GM21360 (cell line): ENCODE data around the gene WDR37.

Source experiments
- ATAC-seq: cut with Tn5 transposase; IDR thresholded peaks from one replicate; pipeline ENCODE4 v1.9.1; 2021; ENCODE audit warnings: mild to moderate bottlenecking, moderate library complexity; ENCODE audit not compliant: unreplicated experiment

WDR37 gene

GRCh38 chr10:1068380-1069361 lies 12.5 kb downstream of the WDR37 start:
- no peak for ATAC-seq

GRCh38 chr10:1070919-1071318 lies 14.7 kb downstream of the WDR37 start:
- no peak for ATAC-seq

- ATAC-seq, result no peak
These were observed 18.0 kb downstream of the WDR37 start for GRCh38 chr10:1074052-1074747.

GRCh38 chr10:1074748-1075308 lies 18.6 kb downstream of the WDR37 start:
- no peak for ATAC-seq

GRCh38 chr10:1078668-1079067 lies 22.5 kb downstream of the WDR37 start:
- ATAC-seq, result no peak

GRCh38 chr10:1083581-1083980 lies 27.4 kb downstream of the WDR37 start:
- ATAC-seq, result no peak

- no peak for ATAC-seq
These were observed 28.1 kb downstream of the WDR37 start for GRCh38 chr10:1084011-1084950.

- no peak for ATAC-seq
These were observed 29.1 kb downstream of the WDR37 start for GRCh38 chr10:1085258-1085657.

GRCh38 chr10:1086787-1087186 lies 30.6 kb downstream of the WDR37 start:
- no peak for ATAC-seq

GRCh38 chr10:1089017-1089689 lies 33.0 kb downstream of the WDR37 start:
- ATAC-seq, result no peak

GRCh38 chr10:1090696-1091095 lies 34.5 kb downstream of the WDR37 start:
- ATAC-seq, result no peak

- no peak for ATAC-seq
These were observed 37.5 kb downstream of the WDR37 start for GRCh38 chr10:1093696-1094095.

GRCh38 chr10:1094112-1095057 lies 38.2 kb downstream of the WDR37 start:
- ATAC-seq, result no peak

GRCh38 chr10:1095498-1095897 lies 39.3 kb downstream of the WDR37 start:
- no peak for ATAC-seq

GRCh38 chr10:1096287-1096889 lies 40.2 kb downstream of the WDR37 start:
- ATAC-seq, result no peak

GRCh38 chr10:1097436-1097835 lies 41.3 kb downstream of the WDR37 start:
- no peak for ATAC-seq

- ATAC-seq, result no peak
These were observed 44.0 kb downstream of the WDR37 start for GRCh38 chr10:1100143-1100542.

- ATAC-seq, result no peak
These were observed 44.6 kb downstream of the WDR37 start for GRCh38 chr10:1100691-1101368.
